ENCODE results near the gene HECW1.

DNA sequence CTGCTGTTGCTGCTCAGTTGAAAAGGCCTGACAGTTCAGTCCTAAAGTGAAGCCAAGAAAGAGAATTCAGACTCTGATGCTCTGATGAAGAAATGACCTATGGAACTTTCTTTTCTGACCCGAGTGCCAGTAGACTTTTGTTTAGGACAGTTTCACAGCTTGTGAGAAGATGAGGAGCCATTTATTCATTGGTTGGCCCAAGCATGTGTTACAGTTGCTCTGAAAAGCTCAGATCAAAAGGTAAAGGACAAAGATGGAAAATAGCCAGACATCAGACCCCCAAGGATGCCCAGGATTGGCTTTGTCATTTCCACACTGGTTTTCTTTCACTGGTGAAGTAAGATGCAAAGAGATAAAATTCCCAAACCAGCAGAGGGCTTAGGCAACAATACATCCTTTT lies 321.2 kb downstream of the HECW1 start:
- TF ChIP-seq, protein P1, sequence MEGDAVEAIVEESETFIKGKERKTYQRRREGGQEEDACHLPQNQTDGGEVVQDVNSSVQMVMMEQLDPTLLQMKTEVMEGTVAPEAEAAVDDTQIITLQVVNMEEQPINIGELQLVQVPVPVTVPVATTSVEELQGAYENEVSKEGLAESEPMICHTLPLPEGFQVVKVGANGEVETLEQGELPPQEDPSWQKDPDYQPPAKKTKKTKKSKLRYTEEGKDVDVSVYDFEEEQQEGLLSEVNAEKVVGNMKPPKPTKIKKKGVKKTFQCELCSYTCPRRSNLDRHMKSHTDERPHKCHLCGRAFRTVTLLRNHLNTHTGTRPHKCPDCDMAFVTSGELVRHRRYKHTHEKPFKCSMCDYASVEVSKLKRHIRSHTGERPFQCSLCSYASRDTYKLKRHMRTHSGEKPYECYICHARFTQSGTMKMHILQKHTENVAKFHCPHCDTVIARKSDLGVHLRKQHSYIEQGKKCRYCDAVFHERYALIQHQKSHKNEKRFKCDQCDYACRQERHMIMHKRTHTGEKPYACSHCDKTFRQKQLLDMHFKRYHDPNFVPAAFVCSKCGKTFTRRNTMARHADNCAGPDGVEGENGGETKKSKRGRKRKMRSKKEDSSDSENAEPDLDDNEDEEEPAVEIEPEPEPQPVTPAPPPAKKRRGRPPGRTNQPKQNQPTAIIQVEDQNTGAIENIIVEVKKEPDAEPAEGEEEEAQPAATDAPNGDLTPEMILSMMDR (IDR thresholded peaks at IDR 0.05) = no peak
- TF ChIP-seq POLR2AphosphoS5 (IDR thresholded peaks at IDR 0.05) = no peak
- no peak for TF ChIP-seq POLR2A (IDR thresholded peaks at IDR 0.05)

Measured in upper lobe of left lung (tissue), 4 donors.